Ovary (tissue), 9 donors: ENCODE data around the gene NFIA. TPM values are rescaled to one million over a fixed set of nuclear protein-coding genes. Genes with fewer than 3 reads are reported as not detected.

Source experiments
- DNase-seq, 5 donors: peaks; one replicate each; pipeline ENCODE4 v3.0.0-alpha.2; 2019 to 2020
- H3K27ac ChIP-seq, 2 donors: fragments of 200-600 bp; one replicate each; pipeline versions ENCODE4 v1.5.1 to v1.8.0; 2019 to 2022
- H3K27me3 ChIP-seq: fragments of 200-600 bp; one replicate; pipeline ENCODE4 v1.8.0; 2022
- H3K36me3 ChIP-seq: fragments of 200-600 bp; sonication (generic); one replicate; pipeline ENCODE4 v1.5.1; 2019
- H3K4me1 ChIP-seq: one replicate; pipeline ENCODE4 v1.8.1; 2013; ENCODE audit warnings: mild to moderate bottlenecking, moderate library complexity; ENCODE audit not compliant: insufficient read depth
- H3K4me3 ChIP-seq: fragments of 200-600 bp; sonication (generic); one replicate; pipeline ENCODE4 v1.5.1; 2017
- H3K9me3 ChIP-seq, 2 donors: fragments of 200-600 bp in 1 of 2; sonication (generic) in 1 of 2; one replicate each; pipeline versions ENCODE4 v1.5.1 to v1.8.1; 2013 to 2019; ENCODE audit warnings: mild to moderate bottlenecking in 1 of 2, moderate library complexity in 1 of 2
- CTCF ChIP-seq, 3 donors: fragments of 450-650 bp in 2 of 3; fragments of 200-600 bp in 1 of 3; IDR thresholded peaks; one replicate each; pipeline versions ENCODE4 v1.5.1 to v1.8.0; 2016 to 2022; ENCODE audit warnings: antibody characterized with exemption in 3 of 3, mild to moderate bottlenecking in 1 of 3
- EP300 ChIP-seq: sonication (generic); formaldehyde crosslinking; IDR thresholded peaks from one replicate; pipeline ENCODE4 v1.6.1; 2017; ENCODE audit warnings: antibody characterized with exemption
- POLR2A ChIP-seq: fragments of 450-650 bp; IDR thresholded peaks from one replicate; pipeline ENCODE4 v1.6.1; 2017; ENCODE audit warnings: antibody characterized with exemption, mild to moderate bottlenecking, moderate library complexity
- WGBS, 3 donors: extraction: QIAGEN DNeasy Blood & Tissue Kit in 1 of 3; methylation state at CpG; one replicate each; pipeline versions ENCODE4 v1.1.5 to v1.1.7; 2013 to 2017; 5-methylcytosine and 5-hydroxymethylcytosine counted together
- intact Hi-C, 4 donors: fragments of 100-400 bp; cut with DNase I; formaldehyde crosslinking; loops; one replicate each; pipeline versions ENCODE4 v1.11.0 to v1.15.1; 2022 to 2023
- polyA plus RNA-seq, 2 donors: library from polyadenylated mRNA; stranded (reverse); fragments of 200-250 nt in 1 of 2; fragments of 350-450 nt in 1 of 2; fragmentation: Illumina TruSeq in 1 of 2; extraction: RNeasy Lipid Tissue Mini Kit (QIAGEN cat#74804) in 1 of 2; gene quantifications; one replicate each; pipeline ENCODE4 v1.2.3, GENCODE V29; 2013 to 2014
- total RNA-seq, 7 donors: library from RNA; depleted of rRNA in 2 of 7; stranded (reverse); fragments of >200 nt in 2 of 7; fragmentation: NEBNext Ultra II Directional in 3 of 7; extraction: Animal tissue kit (Norgen Biotek cat#: 25700) in 3 of 7; gene quantifications; one replicate each; pipeline versions ENCODE4 v1.1.0 to v1.2.4, GENCODE V29; 2016 to 2023
- donor health status: DM: no; HTN: no; CAD: no; lungs with moderate emphysema.
- donor health status: DM: no; HTN: no; CAD: no.
- donor health status: Bipolar disorder and iron deficiency.
- donor health status: DM: yes; HTN: yes; CAD: no.
- donor health status: DM: no; HTN: no; CAD: no.
- donor health status: DM: yes; HTN: yes; CAD: no.

Gene NFIA
- total and polyA plus RNA-seq, 9 donors, result 11.8 to 115 (median 80.9) TPM

- Histone ChIP-seq H3K27ac (no peak overlapping the region), H3K4me3 (no peak overlapping the region), H3K4me1 (no peaks in the 10 kb centered on the region), H3K9me3 (no peaks in the 10 kb centered on the region), H3K36me3 (no peaks in the 10 kb centered on the region), H3K27me3 (no peaks in the 10 kb centered on the region)
- no peak for DNase-seq
- TF ChIP-seq CTCF (IDR thresholded peaks at IDR 0.05) (no peak), POLR2A (no peak), EP300 (no peak)
- 77 to 84% (median 83%) methylated on average over 5 of the region's 5 CpGs for WGBS, 3 donors
- intact Hi-C loops, result no loop called here
These were observed 198.1 kb downstream of the NFIA start for GRCh38 chr1:61280452-61280851.

DNA sequence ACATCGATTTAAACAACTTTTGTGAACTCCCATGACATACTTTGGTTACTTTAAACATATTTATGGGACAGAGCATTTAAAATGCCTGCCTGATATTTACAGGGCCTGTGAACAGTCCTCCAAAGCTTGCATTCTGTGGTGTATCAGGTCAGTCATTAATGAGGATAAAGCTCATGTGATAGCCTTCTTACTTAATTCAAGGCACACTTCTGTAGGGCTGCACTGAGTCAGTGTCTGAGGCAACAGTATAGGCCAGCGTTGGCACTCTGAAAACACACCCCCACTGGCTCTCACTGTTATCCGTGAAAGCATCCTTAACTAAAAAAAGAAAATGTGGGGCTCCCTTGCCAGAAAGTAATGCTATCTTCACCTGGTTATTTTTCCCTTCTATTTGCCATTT, 200.0 kb downstream of the NFIA start:
- H3K9me3 ChIP-seq, result no peaks in the 10 kb centered on the region
- DNase-seq, result no peak
- no peak overlapping the region for H3K4me3 ChIP-seq
- 76 to 88% (median 87%) methylated on average over 3 of the region's 3 CpGs for WGBS, 3 donors
- TF ChIP-seq EP300 (no peak), POLR2A (no peak), CTCF (IDR thresholded peaks at IDR 0.05) (no peak)
- intact Hi-C loops, result no loop called here
- H3K27me3 ChIP-seq, result no peaks in the 10 kb centered on the region
- H3K27ac ChIP-seq, result no peak overlapping the region
- H3K4me1 ChIP-seq, result no peaks in the 10 kb centered on the region
- no peaks in the 10 kb centered on the region for H3K36me3 ChIP-seq

- WGBS, 3 donors, result 91 to 100% (median 97%) methylated on average over 3 of the region's 3 CpGs
- intact Hi-C loops, result no loop called here
These were observed 202.0 kb downstream of the NFIA start for GRCh38 chr1:61284248-61284854.

GRCh38 chr1:61284936-61285335, 202.6 kb downstream of the NFIA start:
- no peak for TF ChIP-seq EP300
- TF ChIP-seq POLR2A, result no peak
- TF ChIP-seq CTCF (IDR thresholded peaks at IDR 0.05), result no peak
- Histone ChIP-seq H3K4me3 (no peak overlapping the region), H3K9me3 (no peaks in the 10 kb centered on the region), H3K4me1 (no peaks in the 10 kb centered on the region), H3K27ac (no peak overlapping the region), H3K27me3 (no peaks in the 10 kb centered on the region), H3K36me3 (no peaks in the 10 kb centered on the region)
- DNase-seq, result no peak
- WGBS, 3 donors, result 94 to 98% (median 97%) methylated on average over 5 of the region's 5 CpGs
- intact Hi-C loops, result no loop called here

More at GRCh38 chr1:61284248-61284854, 202.0 kb downstream of the NFIA start:
- Histone ChIP-seq H3K27ac (no peak overlapping the region), H3K36me3 (no peaks in the 10 kb centered on the region), H3K27me3 (no peaks in the 10 kb centered on the region), H3K4me3 (no peak overlapping the region), H3K9me3 (no peaks in the 10 kb centered on the region), H3K4me1 (no peaks in the 10 kb centered on the region)
- no peak for DNase-seq
- TF ChIP-seq POLR2A, result no peak
- no peak for TF ChIP-seq EP300
- no peak for TF ChIP-seq CTCF (IDR thresholded peaks at IDR 0.05)
